NCI-H2227 treated with DMSO at 0.1 percent for 48 hours (cell line): ENCODE results near the gene GPAM.
"Not testable (repeated sequence)": the region's sequence is repeated elsewhere in the genome, so short reads cannot be mapped to it uniquely, and the experiment has no call there.

Source experiments
- DNase-seq: peaks from one replicate; lab custom pipeline; 2025; lab: John Stamatoyannopoulos, UW

GPAM gene, protein sequence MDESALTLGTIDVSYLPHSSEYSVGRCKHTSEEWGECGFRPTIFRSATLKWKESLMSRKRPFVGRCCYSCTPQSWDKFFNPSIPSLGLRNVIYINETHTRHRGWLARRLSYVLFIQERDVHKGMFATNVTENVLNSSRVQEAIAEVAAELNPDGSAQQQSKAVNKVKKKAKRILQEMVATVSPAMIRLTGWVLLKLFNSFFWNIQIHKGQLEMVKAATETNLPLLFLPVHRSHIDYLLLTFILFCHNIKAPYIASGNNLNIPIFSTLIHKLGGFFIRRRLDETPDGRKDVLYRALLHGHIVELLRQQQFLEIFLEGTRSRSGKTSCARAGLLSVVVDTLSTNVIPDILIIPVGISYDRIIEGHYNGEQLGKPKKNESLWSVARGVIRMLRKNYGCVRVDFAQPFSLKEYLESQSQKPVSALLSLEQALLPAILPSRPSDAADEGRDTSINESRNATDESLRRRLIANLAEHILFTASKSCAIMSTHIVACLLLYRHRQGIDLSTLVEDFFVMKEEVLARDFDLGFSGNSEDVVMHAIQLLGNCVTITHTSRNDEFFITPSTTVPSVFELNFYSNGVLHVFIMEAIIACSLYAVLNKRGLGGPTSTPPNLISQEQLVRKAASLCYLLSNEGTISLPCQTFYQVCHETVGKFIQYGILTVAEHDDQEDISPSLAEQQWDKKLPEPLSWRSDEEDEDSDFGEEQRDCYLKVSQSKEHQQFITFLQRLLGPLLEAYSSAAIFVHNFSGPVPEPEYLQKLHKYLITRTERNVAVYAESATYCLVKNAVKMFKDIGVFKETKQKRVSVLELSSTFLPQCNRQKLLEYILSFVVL

DNA sequence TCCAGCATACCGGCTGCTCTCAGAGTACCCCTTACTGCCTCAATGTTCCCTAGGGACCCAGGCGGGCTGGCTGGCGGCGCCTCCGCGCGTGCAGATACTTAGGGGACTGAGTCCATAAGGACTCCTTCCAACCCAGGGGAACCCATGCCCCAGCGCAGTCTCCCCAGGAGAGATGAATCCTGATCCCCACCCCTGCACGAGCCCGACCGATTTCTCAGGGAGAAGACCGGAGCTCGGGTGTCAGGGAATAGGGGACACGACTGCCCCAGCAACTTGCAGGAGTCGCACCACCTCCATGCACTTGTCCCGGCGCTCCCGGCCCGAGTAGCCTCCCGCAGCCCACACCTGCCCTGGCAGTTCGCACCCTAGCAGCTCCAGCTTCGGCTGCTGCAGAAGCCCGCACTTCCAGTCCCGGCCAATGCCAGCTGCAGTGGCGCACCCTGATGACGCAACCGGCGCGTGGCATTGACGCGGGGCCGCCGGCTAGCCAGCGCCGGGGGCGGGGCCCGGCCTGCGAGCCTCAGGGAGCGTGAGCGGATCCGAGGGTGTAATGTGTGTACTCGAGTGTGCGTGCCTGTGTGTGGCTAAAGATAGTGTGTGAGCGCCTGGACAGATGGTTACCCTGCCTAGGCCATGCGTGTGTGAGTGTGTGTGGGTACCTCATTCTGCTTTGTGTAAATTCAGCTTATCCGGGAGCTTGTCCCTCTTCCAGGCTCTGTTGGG is at the start of gene GPAM:
Gene GPAM, minus strand, starts transcription at position 437 of the 723 bp plus-strand sequence. CDS start 1,981 bp downstream, outside the sequence.
- DNase-seq = peak; percentile 74

DNA sequence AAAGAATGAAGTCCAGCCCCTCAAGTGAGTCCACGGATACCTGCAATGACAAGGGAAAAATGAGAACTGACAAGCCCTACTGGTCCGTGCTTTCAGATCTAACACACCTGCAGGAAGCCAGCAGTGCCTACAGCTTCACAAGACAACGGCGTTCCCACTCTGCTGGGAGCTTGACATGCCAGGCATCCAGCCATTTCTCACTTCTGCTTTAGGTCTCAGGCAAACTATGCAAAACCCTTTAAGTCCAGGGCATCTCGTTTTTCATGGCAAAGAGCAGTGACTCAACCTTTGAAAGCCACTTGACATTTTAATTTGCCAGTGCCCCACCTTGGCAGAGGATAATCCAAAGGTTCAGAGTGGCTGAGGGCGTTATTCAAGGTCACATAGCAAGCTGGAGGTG is 49.1 kb upstream of the GPAM start:
- no peak for DNase-seq

DNA sequence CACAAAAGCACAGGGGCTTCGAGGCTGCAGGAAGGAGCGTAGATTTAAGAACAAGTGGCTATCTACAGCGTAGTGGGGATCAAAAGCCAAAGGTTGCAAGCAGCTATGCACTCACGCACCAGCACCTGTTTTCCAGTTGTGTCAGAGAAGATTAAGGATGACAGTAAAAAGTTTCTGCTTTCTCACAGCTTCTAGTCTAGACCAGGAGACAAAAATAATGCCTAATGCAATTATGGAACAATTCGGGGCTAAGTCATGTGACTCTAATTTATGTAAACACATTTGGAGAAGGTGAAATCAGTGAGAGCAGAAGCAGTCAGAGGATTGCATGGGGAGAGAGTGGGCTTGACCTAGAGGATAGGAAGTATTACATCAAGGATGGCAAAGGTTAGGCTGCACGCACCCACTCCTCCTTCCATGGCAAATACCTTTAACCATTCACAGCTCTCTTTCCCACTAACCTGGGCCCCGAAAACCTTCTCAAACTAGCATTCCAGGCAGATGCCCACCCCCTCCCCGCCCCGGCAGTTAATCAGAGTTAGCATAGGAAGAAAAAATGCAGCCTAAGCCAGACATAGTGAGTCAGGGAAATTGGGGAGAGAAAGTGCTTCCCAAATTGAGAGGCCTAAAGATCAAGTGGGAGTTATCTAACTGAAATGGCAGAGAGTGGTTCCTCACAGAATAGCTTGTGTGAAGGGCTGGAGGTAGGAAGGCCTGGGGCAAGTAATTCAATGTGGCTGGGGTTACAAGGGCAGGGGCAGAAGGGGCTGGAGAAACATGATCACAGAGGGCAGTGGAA is 48.2 kb upstream of the GPAM start:
- no peak for DNase-seq

DNA sequence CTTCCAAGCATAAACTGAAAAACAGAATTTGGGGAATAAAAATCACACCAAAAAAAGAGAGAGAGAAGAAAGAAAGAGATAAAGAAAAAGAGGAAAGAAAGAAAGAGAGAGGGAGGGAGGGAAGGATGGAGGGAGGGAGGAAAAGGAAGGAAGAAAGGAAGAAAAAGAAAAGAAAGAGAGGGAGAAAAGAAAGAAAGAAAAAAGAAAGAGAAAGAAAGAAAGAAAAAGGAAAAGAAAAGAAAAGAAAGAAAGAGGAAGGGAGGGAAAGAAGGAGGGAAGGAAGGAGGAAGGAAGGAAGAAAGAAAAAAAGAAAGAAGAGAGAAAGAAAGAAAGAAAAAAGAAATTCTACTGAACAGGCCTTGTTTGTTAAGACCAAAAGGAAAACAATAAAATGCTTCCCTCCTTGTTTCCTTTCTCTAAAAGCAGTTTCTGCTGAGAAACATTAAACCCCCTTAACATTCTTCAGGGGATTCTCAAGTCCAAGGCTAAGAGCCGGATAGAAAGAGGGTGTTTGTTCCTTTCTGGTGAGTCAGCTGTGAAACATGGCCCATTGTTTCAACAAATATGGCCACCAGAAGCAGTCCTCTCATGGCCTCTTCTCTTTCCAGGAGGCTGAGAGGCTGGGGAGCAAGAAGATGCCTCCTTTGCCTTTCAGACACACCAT is 46.9 kb upstream of the GPAM start:
- no peak for DNase-seq

DNA sequence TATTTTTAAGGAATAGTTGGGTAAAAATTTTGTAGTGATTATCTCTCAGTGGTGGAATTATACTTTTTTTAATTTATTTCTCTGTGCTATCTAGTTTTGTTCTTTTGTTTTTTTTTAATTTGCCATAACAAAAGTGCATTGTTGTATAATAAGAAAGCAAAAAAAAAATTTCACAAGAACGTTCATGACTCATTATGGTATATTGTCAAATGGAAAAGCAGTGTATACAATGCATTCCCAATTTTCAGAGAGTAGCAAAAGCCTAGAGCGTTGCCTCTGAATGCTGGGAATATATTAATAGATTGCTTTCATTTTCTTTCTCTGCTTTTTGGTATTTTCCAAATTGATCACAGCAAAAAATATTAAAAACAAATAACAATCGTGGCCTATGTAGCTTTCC is 46.3 kb upstream of the GPAM start:
- no peak for DNase-seq

DNA sequence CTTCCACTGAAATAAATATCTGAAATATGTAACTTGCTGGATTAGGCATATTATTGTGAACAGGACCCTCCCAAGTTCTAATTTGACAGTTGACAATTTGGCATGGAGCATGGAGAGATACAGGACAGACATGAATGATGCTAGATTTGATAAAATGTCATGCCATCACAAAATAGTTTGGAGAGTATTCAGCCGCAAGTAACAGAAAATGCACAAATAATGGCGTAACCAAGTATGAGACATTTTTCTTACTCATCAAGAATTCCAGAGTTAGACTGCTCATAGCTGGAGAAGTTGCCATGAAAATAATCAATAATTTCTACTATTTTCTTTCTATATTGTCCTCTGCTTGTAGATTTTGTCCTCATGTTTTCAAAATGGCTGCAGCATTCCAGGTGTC is 45.5 kb upstream of the GPAM start:
- no peak for DNase-seq

DNA sequence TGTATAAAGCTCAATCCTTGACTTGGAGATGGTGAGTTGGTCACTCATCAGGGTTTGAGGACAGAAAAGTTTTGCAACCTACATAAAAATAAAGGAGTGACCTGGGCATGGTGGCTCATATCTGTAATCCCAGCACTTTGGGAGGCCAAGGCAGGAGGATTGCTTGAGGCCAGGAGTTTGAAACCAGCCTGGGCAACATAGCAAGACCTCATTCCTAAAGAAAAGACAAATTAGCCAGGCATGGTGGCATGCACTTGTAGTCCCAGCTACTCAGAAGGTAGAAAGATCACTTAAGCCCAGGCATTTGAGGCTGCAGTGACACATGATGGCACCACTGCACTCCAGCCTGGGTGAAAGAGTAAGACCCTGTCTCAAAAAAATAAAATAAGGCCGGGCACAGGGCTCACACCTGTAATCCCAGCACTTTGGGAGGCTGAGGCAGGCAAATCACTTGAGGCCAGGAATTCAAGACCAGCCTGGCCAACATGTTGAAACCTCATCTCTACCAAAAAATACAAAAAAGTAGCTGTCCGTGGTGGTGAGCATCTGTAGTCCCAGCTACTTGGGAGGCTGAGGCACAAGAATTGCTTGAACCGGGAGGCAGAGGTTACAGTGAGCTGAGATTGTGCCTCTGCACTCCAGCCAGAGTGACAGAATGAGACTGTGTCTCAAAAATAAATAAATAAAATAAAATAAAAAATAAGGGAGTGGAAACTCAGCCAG is 45.0 kb upstream of the GPAM start:
- DNase-seq = not testable (repeated sequence)

DNA sequence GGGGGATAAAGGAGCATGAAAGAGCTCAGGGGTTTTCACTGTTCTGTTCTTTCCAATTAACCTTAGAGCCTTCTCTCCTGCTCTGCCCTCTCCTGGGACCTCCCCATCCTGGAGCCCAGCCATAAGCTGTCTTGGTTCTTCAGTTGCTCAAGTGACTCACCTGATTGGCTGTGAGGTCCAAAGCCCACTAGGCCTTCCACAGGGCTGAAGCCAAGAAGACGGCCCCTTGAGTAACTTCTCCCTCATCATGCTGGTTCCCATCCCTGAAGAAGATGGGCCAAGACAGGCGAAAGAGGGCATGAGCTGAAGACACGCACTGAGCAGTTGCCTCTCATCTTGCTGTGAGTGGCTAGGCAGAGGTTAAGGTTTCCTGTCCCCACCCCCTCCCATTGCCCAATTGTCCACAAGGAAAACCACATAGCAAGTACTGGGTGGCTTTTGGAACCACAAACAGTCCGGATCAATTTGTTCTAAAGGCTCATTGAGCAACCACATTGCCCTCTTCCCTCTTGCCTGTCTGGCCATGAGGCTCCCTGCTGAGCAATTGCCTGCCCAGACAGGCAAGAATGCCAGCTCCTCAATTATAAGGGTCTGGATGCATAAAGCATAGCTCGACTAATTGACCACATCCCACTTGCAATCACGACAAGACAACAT is 43.9 kb upstream of the GPAM start:
- no peak for DNase-seq

DNA sequence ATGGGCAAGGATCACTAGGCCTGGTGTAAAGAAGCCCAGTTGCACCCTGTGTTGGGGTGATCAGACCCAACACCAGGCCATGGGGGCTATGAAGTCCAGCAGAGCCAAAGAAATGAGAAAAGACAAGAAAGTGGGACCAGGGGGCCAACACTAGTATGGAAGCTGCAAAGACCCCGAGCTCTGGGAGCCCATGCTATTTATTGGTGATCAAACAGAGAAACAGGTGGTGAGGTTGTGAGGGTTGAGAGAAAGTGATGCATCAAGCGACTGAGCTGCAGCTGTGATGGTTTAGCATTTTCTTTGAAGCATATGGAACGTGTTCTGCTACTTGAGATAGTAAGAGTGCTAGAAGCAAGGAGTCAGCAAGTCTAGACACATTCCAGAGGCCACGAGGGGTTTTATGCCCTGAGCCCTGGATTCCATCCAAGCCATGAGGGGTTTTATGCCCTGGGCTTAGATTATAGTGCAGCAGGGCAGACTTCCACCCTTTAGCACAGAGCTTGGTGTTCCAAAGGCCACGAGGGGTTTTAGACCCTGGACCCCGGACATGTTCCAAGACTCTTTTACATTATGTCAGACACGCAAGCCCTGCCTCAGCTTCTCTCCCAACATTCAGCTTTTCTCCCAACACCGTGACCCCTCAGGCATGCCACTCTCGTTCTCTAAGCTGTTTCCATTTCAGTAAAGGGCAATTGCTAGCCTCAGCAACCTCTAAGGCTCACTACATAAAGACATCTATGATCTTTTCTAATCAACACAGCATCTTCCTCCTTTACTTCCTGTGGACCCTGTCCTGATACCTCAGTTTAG is 43.1 kb upstream of the GPAM start:
- no peak for DNase-seq

DNA sequence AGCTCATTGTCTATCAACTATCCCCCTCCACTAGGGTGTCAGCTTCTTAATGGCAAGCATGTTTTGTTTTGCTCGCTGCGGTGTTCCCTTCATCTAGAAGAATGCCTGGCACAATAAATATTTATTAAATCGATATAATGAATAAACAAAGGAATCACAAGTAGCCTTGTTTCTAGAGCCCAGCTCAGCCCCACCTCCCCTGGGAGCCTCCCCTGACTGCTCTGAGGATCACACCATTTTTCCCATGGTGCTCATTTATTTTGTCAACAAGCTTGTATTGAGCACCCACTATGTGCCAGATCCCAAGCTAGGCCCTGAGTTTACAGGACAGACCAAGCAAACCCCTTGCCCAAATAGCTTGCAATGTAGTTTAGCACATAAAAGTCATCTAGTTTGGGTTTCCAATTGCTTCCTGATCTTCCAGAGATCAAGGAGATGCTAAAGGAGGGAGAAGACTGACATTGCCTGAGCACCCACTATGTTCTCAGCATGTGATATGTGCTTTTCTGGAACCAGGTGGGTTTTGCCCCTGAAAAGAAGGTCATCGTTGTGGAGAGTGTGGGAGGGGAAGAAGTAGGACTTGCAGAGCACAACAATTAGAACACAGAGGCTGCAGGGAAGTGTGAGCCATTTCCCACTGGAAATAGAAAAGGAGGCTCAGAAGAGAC is 42.3 kb upstream of the GPAM start:
- no peak for DNase-seq

DNA sequence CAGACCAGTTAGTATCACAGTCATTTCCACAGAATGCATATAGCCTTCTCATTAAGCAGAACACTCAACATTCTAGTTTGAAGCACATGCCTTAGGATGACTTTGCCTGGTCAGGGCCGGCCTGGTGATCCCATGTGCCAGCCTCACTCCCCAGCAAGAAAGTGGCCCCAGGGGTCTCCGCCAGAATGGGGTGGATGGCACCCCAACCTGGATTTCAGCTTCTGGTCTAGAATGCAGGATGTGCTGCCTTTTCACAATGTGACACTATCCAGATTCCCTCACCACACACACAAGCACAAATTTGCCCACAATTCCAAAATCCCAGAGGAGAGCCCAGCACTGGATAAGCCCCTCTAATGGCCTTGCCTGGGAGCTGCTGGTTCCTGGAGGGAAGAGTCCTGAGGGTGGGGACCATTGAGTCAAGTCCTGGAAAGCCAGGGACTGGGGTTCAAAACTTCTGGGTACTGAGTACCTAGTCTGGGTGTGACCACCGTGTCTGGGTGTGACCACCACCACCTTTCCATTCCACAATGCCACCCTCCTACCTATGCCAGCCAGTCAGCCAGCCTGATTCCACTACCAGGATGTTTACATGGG is 41.5 kb upstream of the GPAM start:
- no peak for DNase-seq

DNA sequence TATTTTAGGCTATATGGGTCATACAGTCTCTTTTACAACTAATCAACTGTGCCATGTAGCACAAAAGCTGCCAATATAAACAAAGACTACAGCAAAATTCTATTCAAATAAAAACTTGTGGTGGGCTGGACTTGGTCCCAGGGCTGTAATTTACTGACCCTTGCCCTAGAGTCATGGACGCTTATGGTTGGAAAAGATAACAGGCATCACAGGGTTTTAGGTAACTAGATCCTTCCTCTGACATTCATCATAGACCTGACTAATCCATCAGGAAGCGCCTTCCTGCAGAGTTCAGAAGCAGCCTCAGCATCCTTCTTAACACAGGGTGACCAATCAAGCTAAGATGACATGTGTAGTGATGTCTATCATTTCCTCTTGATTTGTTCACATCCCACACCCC is 40.2 kb upstream of the GPAM start:
- DNase-seq = no peak

DNA sequence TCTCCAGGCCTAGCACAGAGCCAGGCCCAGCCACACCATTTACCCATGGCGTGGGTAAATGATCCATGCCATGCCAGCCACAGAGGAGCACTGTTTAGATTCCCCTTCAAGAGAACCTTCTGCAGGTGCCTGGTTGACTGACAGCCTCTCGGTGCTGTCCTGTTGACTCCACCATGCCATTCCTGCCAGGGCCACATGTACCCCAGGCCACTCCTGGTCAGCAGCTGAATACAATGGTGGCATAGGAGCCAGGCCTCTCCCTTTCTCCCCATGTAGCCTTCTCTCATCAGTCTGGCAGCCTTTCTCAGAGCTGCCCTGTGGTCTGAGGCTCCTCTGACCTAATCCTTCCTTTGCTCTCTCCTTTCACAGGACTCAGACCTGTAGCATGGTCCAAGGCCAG is 39.2 kb upstream of the GPAM start:
- DNase-seq = no peak

DNA sequence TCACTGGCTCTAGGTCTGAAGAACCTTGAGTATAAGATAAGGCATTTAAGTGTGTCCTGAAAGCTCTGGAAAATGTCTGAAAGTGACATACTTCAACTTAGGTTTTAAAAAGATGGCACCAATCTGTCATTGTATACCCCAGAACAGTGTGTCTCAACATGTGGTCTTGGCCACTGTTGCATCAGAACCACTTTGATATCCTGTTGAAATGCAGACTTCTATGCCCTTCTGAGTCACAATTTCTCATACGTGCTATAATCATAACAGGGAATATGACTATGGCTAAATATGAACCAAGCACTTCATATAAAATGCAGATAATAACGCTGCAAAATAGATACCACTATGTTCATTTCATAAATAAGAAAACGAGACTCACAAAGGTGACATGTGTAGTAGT is 38.0 kb upstream of the GPAM start:
- no peak for DNase-seq

DNA sequence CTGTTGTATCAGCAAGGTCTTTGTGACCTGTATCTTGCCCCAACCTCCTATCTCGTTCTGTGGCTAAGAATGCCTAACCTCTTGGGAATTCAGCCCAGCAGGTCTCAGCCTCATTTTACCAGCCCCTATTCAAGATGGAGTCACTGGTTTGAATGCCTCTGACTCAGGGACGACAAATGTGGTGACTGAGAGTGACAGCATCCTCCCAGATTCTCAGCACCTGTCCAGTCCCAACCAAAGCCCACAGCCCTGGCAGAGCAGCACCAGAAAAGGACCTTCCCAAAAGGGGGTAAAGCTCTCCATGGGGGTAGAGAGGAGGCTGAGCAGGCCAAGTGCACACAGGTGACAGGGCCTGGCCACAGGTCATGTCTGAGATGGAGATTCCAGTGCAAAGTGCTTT is 35.4 kb upstream of the GPAM start:
- no peak for DNase-seq

DNA sequence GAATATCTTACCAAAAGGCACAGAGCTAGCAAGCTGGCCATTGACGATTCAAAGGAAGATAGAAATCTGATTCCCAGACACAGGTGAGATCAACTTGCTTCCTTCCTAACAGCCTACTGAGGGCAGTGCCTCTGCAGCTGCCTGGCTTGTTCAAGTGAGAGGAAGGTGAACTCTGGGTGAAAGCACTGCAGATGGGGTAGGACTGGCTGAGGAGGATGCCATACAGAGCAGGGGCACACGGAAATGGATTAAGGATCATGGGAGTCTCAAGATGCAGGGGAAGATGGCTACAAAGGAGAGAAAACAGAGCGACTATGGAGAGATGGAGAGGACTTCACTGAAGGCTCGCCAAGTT is 34.4 kb upstream of the GPAM start:
- no peak for DNase-seq

DNA sequence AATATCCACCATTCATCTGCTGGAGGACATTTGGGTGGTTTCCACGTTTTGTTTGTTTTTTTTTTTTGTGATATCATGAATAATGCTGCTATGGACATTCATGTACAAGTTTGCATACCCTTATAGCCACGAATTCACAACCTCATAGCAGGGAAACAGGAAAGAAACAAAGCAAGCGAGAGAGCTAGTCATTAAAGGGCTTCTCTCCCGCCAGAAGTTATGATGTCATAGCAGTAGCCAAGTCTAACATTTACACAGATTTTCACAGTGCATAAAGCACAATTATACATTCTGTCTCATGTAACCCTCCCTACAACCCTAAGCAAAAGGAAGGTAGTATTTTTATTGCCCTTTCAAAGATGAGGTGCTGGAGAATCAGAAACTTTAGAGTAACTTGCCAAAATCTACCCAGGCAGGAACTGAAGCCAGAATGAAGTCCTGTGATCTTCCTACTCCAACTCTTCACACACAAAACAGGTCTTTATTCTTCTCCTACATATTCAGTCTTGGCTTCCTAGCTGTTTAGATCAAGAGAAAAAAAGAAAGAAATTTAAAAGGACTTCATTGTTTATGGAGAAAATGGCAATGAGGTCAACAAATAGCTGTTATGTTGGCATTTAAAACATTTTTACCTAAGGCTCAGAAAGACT is 33.9 kb upstream of the GPAM start:
- no peak for DNase-seq

DNA sequence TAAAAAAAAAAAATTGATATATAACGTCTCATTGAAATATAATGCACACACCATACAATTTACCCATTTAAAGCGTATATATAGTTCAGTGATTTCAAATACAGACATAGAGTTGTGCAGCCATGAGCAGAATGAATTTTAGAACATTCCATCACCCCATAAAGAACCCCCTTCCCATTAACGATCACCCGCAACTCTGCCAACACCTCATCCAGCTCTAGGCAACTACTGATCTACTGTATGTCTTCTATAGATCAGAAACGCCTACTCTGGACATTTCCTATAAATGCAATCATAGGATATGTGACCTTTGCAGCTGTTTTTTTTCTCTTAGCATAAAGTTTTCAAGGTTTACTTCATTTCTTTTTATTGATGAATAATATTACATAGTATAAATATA is 33.4 kb upstream of the GPAM start:
- no peak for DNase-seq
